K562 (cell line): ENCODE measurements around the gene IRF1. TPM values are rescaled to one million over a fixed set of nuclear protein-coding genes. Genes with fewer than 3 reads are reported as not detected.

ENCODE experiments used
- ATF4 ChIP-seq: fragments of 450-650 bp; formaldehyde crosslinking; IDR thresholded peaks from 2 replicates; pipeline ENCODE4 v1.4.0; 2022; ENCODE audit warnings: mild to moderate bottlenecking, moderate library complexity
- BHLHE40 ChIP-seq: IDR thresholded peaks from 2 replicates; pipeline ENCODE4 v1.6.1; 2011; ENCODE audit warnings: low read length, improper control_type of control experiment
- HCFC1 ChIP-seq: IDR thresholded peaks from 2 replicates; pipeline ENCODE4 v1.6.1; 2012; ENCODE audit warnings: low read depth, low read length, improper control_type of control experiment
- HMGXB4 ChIP-seq: sonication (generic); formaldehyde crosslinking; IDR thresholded peaks from 2 replicates; pipeline ENCODE4 v1.8.1; 2023; ENCODE audit warnings: mild to moderate bottlenecking, missing genetic modification reagents
- RB1 ChIP-seq: fragments of 450-650 bp; IDR thresholded peaks from 2 replicates; pipeline ENCODE4 v1.6.1; 2017; ENCODE audit warnings: low read depth, mild to moderate bottlenecking
- SLC30A9 ChIP-seq: fragments of 250-450 bp; sonication (Bioruptor Pico); IDR thresholded peaks from 2 replicates; pipeline ENCODE4 v1.8.0; 2022; ENCODE audit warnings: mild to moderate bottlenecking, moderate library complexity
- STAG1 ChIP-seq: sonication (generic); formaldehyde crosslinking; IDR thresholded peaks from 2 replicates; pipeline ENCODE4 v1.5.0; 2020; ENCODE audit warnings: missing genetic modification reagents, borderline replicate concordance
- ZEB2 ChIP-seq: fragments of 450-650 bp; IDR thresholded peaks from 2 replicates; pipeline ENCODE4 v1.6.1; 2016
- ZNF3 ChIP-seq: fragments of 250-450 bp; sonication (Bioruptor Pico); IDR thresholded peaks from 2 replicates; pipeline ENCODE4 v1.5.0; 2021; ENCODE audit warnings: mild to moderate bottlenecking, moderate library complexity
- polyA plus RNA-seq, 8 experiments: library from polyadenylated mRNA; depleted of rRNA in 4 of 8; stranded (reverse) in 5 of 8; unstranded in 3 of 8; fragments of >200 nt; fragmentation: Nextera tagmentation in 2 of 8; fragmentation: Illumina TruSeq in 1 of 8; extraction: Ambion mirVana in 2 of 8; extraction: Trizol in 1 of 8; gene quantifications; 2 replicates each; pipeline versions ENCODE4 v1.2.1 to v1.2.3, GENCODE V29; 2011 to 2014; ENCODE audit warnings: inconsistent platforms in 1 of 8, missing spikeins in 1 of 8
- total RNA-seq, 7 experiments: library from RNA; depleted of rRNA in 6 of 7; stranded (reverse); fragments of >200 nt in 6 of 7; fragmentation: Illumina TruSeq in 2 of 7; extraction: Trizol in 2 of 7; gene quantifications; 2 replicates each; pipeline versions ENCODE4 v1.2.1 to v1.2.3, GENCODE V29; 2011 to 2021; ENCODE audit warnings: low replicate concordance in 1 of 7
- TF ChIP-seq, protein P1 (sequence below): fragments of 450-650 bp; conservative IDR thresholded peaks from 2 replicates; pipeline ENCODE4 v1.6.1; 2016; ENCODE audit warnings: missing genetic modification characterization, low read depth, mild to moderate bottlenecking, missing compliant biosample characterization, moderate library complexity
- TF ChIP-seq, protein P2 (sequence below), 2 experiments: fragments of 450-650 bp; formaldehyde crosslinking in 1 of 2; IDR thresholded peaks; 2 replicates each; pipeline versions ENCODE4 v1.4.0 to v1.6.1; 2014 to 2020; ENCODE audit warnings: mild to moderate bottlenecking in 2 of 2, borderline replicate concordance in 1 of 2, low read depth in 1 of 2
- TF ChIP-seq, protein P3 (sequence below): fragments of 450-650 bp; IDR thresholded peaks from 2 replicates; pipeline ENCODE4 v1.6.1; 2016; ENCODE audit warnings: mild to moderate bottlenecking

IRF1 gene
- total and polyA plus RNA-seq, 9 of the 15 experiments (the other 6 are each of a cell fraction or from before 2014, with no cell fraction given) = 1.1 to 12.3 (median 5.9) TPM

GRCh38 chr5:132526290-132526973 is 35.9 kb upstream of the IRF1 start (continued):
- TF ChIP-seq BHLHE40 = no peak
- no peak for TF ChIP-seq ZNF3 (CRISPR knock-in tag)
- TF ChIP-seq, protein P1, sequence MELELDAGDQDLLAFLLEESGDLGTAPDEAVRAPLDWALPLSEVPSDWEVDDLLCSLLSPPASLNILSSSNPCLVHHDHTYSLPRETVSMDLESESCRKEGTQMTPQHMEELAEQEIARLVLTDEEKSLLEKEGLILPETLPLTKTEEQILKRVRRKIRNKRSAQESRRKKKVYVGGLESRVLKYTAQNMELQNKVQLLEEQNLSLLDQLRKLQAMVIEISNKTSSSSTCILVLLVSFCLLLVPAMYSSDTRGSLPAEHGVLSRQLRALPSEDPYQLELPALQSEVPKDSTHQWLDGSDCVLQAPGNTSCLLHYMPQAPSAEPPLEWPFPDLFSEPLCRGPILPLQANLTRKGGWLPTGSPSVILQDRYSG (tag) = no peak
- 0 out of 2 replicates have a peak, but pooled peaks have one; percentile 11 for TF ChIP-seq HCFC1
- TF ChIP-seq, protein P2, sequence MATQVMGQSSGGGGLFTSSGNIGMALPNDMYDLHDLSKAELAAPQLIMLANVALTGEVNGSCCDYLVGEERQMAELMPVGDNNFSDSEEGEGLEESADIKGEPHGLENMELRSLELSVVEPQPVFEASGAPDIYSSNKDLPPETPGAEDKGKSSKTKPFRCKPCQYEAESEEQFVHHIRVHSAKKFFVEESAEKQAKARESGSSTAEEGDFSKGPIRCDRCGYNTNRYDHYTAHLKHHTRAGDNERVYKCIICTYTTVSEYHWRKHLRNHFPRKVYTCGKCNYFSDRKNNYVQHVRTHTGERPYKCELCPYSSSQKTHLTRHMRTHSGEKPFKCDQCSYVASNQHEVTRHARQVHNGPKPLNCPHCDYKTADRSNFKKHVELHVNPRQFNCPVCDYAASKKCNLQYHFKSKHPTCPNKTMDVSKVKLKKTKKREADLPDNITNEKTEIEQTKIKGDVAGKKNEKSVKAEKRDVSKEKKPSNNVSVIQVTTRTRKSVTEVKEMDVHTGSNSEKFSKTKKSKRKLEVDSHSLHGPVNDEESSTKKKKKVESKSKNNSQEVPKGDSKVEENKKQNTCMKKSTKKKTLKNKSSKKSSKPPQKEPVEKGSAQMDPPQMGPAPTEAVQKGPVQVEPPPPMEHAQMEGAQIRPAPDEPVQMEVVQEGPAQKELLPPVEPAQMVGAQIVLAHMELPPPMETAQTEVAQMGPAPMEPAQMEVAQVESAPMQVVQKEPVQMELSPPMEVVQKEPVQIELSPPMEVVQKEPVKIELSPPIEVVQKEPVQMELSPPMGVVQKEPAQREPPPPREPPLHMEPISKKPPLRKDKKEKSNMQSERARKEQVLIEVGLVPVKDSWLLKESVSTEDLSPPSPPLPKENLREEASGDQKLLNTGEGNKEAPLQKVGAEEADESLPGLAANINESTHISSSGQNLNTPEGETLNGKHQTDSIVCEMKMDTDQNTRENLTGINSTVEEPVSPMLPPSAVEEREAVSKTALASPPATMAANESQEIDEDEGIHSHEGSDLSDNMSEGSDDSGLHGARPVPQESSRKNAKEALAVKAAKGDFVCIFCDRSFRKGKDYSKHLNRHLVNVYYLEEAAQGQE (IDR thresholded peaks at IDR 0.05; ENCODE audit: borderline replicate concordance) = peak; percentile 84
- TF ChIP-seq, protein P2 (CRISPR knock-in tag; IDR thresholded peaks at IDR 0.05; ENCODE audit: low read depth) = no peak
- TF ChIP-seq ATF4 (CRISPR knock-in tag) = no peak
- peak; percentile 69; the same call in 1 of the 2 replicates for TF ChIP-seq STAG1
- TF ChIP-seq HMGXB4 = no peak
- TF ChIP-seq SLC30A9 (CRISPR knock-in tag) = no peak
- TF ChIP-seq, protein P3, sequence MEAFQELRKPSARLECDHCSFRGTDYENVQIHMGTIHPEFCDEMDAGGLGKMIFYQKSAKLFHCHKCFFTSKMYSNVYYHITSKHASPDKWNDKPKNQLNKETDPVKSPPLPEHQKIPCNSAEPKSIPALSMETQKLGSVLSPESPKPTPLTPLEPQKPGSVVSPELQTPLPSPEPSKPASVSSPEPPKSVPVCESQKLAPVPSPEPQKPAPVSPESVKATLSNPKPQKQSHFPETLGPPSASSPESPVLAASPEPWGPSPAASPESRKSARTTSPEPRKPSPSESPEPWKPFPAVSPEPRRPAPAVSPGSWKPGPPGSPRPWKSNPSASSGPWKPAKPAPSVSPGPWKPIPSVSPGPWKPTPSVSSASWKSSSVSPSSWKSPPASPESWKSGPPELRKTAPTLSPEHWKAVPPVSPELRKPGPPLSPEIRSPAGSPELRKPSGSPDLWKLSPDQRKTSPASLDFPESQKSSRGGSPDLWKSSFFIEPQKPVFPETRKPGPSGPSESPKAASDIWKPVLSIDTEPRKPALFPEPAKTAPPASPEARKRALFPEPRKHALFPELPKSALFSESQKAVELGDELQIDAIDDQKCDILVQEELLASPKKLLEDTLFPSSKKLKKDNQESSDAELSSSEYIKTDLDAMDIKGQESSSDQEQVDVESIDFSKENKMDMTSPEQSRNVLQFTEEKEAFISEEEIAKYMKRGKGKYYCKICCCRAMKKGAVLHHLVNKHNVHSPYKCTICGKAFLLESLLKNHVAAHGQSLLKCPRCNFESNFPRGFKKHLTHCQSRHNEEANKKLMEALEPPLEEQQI = 0 out of 2 replicates have a peak, but pooled peaks have one; percentile 14
- TF ChIP-seq ZEB2 = peak; percentile 41; the same call in 1 of the 2 replicates
- TF ChIP-seq RB1 = 0 out of 2 replicates have a peak, but pooled peaks have one; percentile 29
